Skin epidermis (tissue), 12 donors: ENCODE results near the gene CD9.

Source experiments
- H3K27ac ChIP-seq, 21 experiments: fragments of 200-600 bp; sonication (generic) in 11 of 21; one replicate each; pipeline ENCODE4 v1.5.0; 2020; ENCODE audit warnings: mild to moderate bottlenecking in 3 of 21, inconsistent platforms in 2 of 21, moderate library complexity in 2 of 21
- H3K4me3 ChIP-seq, 7 experiments: fragments of 200-600 bp; sonication (generic) in 2 of 7; one replicate each; pipeline ENCODE4 v1.5.0; 2020; ENCODE audit warnings: inconsistent platforms in 2 of 7, mild to moderate bottlenecking in 2 of 7, moderate library complexity in 1 of 7

The CD9 gene

GRCh38 chr12:6213969-6214368, 13.8 kb downstream of the CD9 start:
- Histone ChIP-seq H3K4me3 (no peak overlapping the region), H3K27ac (peak overlapping the region in 14 of 21 experiments; percentile 38 to 98 (median 88))

- Histone ChIP-seq H3K4me3 (no peak overlapping the region), H3K27ac (peak overlapping the region in 20 of 21 experiments; percentile 60 to 98 (median 87))
These were observed 14.4 kb downstream of the CD9 start for GRCh38 chr12:6214633-6215032.

DNA sequence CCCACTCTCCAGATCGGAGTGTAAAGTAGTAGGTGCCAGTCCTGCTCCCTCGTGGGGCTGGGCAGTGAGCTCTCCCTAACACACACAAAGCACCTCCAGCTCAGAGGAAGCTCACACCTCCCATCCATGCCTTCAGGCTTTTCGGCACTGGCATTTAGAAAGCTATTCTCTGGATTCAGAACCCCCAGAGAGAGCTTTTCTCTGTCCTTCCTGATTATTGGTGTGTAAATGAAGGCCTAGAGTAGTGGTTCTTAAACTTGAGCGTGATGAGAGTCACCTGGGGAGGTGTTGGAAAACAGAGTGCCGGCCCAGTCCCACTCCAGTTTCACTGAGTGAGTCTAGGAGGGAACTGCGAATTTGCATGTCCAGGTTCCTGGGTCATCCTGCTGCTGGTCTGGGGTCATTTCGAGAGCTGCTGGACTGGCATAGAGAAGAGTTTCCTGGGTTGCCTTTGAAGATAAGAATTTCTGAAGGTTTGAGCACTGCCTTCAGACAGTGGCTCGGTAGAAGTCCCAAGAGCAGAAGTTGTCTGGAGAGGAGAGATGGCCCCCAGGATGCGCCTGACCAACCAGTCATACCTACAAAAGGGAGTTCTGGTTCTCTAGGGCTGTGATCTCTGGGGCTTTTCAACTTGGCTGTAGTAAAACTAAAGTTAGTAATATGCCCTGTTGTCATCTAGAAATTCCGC, 15.1 kb downstream of the CD9 start:
- no peak overlapping the region for H3K4me3 ChIP-seq
- peak overlapping the region in 20 of 21 experiments; percentile 60 to 98 (median 87) for H3K27ac ChIP-seq

- H3K4me3 ChIP-seq = no peak overlapping the region
- peak overlapping the region in 20 of 21 experiments; percentile 60 to 98 (median 87) for H3K27ac ChIP-seq
These were observed 15.8 kb downstream of the CD9 start for GRCh38 chr12:6215932-6216494.

GRCh38 chr12:6216581-6216980, 16.4 kb downstream of the CD9 start:
- Histone ChIP-seq H3K4me3 (no peak overlapping the region), H3K27ac (peak overlapping the region in 20 of 21 experiments; percentile 60 to 98 (median 87))

DNA sequence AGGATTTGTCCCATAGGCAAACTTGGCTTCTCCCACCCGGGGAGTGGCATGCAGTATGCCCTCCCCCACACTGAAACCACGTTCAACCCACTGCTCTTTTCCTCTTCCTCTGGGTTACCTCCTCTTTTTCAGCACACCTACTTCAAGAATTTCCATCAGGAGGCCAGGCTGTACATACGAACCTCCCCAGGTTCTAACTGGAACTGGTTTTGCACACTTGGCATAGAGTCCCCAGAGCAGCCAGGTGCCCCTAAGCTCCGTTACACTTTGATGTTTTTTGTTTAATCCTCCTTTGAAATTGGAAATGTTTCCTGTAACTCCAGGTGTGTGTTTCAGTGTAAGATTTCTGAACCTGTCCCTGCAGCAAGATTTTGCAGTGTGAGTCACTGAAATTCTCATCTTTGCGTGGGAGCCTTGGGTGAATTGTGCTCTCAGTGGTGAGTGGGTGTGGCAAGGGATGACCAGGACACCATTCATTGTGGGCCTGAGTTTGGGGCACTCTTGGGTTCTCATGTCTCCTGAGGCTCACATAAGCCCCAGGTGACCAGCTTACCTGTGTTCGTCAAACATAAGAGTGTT, 18.2 kb downstream of the CD9 start:
- no peak overlapping the region for H3K4me3 ChIP-seq
- H3K27ac ChIP-seq = peak overlapping the region in 16 of 21 experiments; percentile 64 to 98 (median 88)

GRCh38 chr12:6219980-6220379, 19.8 kb downstream of the CD9 start:
- H3K27ac ChIP-seq = peak overlapping the region in 15 of 21 experiments; percentile 18 to 98 (median 61)

GRCh38 chr12:6221146-6221545, 20.9 kb downstream of the CD9 start:
- Histone ChIP-seq H3K4me3 (no peak overlapping the region), H3K27ac (peak overlapping the region in 18 of 21 experiments; percentile 4 to 98 (median 50))

More at GRCh38 chr12:6219980-6220379, 19.8 kb downstream of the CD9 start:
- no peak overlapping the region for H3K4me3 ChIP-seq

GRCh38 chr12:6222078-6222654, 22.0 kb downstream of the CD9 start:
- Histone ChIP-seq H3K27ac (peak overlapping the region in 18 of 21 experiments; percentile 5 to 98 (median 57)), H3K4me3 (no peak overlapping the region)

DNA sequence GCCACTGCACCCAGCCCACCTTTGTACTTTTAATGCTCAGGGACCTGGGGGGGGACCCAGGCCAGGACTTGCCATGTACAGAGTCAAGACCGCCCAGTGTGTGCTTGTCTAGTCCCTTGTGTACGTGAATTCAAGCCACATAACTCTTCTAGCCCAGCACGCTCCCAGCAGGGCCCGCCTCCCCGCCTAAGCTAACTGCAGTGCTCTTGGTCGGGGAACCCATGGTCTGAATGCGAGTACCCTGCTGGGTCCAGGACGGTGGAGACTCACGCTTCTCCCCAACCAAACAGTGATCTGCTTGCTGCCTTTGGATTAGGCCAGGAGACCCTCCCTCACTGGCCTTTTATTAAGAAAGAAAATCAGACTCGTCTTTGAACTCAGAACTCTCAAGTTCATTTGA, 23.3 kb downstream of the CD9 start:
- H3K27ac ChIP-seq = peak overlapping the region in 12 of 21 experiments; percentile 9 to 98 (median 84)
- H3K4me3 ChIP-seq = no peak overlapping the region

DNA sequence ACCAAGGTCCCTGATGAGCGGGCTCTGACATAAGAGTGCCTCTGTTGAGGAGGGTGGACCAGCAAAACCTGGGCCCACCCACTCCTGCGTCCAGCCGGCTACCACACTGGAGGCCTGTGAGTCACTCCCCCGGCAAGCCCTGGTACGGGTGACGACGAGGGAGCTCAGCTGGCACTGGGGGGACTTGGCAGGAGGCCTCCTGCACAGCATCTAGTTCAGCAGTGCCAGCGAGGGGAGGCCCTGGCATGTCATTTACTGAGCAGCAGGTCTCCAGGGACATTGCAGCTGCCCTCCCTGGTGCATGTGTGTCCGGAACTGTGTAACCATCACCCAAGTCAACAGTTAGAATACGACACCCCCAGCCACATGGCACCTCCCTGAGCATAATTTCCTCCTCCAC, 24.4 kb downstream of the CD9 start:
- no peak overlapping the region for H3K4me3 ChIP-seq

GRCh38 chr12:6225630-6226001, 25.4 kb downstream of the CD9 start:
- Histone ChIP-seq H3K27ac (peak overlapping the region in 20 of 21 experiments; percentile 52 to 98 (median 82)), H3K4me3 (no peak overlapping the region)

More for the DNA sequence above, 24.4 kb downstream of the CD9 start:
- peak overlapping the region in 15 of 21 experiments; percentile 9 to 98 (median 85) for H3K27ac ChIP-seq

DNA sequence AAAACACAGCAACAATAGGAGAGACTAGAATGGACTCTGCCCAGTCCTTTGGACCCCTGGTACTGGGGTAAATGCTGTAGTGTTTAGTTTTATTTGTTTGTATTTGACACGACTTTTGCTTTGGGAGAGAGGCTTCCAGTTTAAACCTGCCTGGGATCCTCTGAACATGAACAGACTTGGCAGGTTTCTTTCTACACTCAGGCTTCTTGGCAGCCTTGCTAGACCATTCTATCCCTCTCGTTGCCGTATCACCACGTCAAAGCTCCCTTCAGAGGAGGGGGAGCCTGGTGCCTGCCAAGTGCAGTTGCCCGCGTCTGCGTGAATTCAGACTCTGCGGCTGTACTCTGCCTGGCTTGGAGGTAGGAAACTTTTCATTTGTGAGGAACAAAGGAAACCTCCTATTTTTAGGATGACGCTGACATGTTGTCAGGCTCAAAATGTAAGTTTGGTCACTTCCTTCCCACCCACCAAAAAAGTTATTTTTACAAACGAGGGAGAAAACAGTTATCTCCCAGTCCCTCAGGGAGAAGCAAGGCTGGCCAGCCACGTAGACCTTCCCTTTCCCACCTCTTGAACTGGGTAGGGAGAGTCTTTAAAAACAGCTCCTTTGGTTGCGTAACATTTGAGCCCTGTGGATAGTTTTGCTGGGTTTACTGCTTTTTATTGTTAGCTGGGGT, 25.9 kb downstream of the CD9 start:
- Histone ChIP-seq H3K27ac (peak overlapping the region in 20 of 21 experiments; percentile 52 to 98 (median 82)), H3K4me3 (peak overlapping the region in 1 of 7 experiments; percentile 3)

GRCh38 chr12:6226679-6227051, 26.5 kb downstream of the CD9 start:
- Histone ChIP-seq H3K4me3 (peak overlapping the region in 1 of 7 experiments; percentile 3), H3K27ac (peak overlapping the region in 20 of 21 experiments; percentile 52 to 98 (median 82))

DNA sequence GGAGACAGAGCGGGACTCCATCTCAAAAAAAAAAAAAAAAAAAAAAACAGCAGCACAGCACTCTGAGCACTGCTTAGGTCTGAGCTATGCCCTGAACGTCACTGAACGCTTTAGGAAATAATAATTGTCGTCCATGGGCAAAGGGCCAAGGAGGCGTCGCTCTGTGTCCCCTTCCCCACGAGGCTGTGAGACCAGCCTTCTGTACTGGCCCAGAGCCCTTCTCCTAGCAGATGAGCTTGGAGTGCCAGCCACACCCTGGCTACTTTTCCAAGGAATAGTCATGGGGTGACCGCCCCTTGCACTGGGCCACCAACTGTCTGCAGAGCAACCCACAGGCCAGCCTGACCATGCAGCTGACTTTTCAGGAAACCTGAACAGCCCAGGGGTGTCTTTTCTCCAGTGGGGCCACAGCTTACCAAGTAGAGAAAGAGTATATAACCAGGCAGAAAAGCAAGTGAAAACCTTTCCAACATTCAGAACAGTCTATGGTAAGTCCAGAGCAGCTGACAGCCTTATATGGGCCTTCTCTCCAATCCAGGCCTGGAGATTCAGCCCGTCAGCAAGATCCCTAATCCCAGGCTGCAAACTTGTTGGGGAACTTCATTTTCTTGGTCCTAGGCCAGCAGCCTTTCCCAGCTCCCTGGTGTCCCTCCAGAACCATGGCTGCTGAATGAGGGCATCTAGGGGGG, 28.5 kb downstream of the CD9 start:
- H3K4me3 ChIP-seq = no peak overlapping the region
- H3K27ac ChIP-seq = peak overlapping the region in 20 of 21 experiments; percentile 37 to 98 (median 84)

- Histone ChIP-seq H3K4me3 (no peak overlapping the region), H3K27ac (peak overlapping the region; percentile 37 to 98 (median 84))
These were observed 29.3 kb downstream of the CD9 start for GRCh38 chr12:6229224-6230218.

GRCh38 chr12:6230321-6231110, 30.3 kb downstream of the CD9 start:
- H3K4me3 ChIP-seq = no peak overlapping the region
- peak overlapping the region; percentile 34 to 98 (median 84) for H3K27ac ChIP-seq
